ENCODE data around the gene PRXL2A.
"Not testable (repeated sequence)": the region's sequence is repeated elsewhere in the genome, so short reads cannot be mapped to it uniquely, and the experiment has no call there.

PRXL2A gene

DNA sequence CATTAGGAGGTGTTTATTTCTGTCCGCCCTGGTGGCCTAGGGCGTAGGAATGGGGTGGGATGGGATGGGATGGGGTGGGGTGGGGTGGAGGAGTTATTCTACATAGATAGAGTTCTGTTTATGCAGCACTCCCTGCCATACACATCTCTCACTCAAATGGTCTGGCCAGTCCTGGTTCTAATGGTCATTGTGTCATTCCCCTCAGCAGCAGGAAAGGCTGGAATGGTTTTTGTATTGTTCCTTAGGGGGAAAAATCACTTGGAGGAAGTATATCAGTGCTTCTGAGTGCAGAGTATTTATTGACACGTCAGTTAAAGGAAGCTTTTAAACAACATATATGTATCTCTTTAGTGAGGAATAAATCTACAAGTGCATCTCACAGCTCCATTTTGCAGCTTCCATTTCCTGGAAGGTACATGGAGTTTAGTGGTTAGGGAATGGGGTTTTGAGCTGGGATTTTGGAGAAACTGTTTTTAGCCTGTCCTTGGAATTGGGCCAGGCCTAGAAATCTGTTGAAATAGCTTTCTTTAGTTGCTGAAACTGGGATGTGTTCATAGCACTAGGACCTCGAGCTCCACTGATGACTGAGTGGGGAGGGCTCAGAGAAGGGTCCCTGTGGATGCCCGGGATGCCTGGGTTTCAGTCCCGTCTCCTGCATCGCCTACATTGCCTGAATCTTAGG lies 54.1 kb downstream of the PRXL2A start:
- DNase-seq (ENCODE audit: low spot score): no peak

DNA sequence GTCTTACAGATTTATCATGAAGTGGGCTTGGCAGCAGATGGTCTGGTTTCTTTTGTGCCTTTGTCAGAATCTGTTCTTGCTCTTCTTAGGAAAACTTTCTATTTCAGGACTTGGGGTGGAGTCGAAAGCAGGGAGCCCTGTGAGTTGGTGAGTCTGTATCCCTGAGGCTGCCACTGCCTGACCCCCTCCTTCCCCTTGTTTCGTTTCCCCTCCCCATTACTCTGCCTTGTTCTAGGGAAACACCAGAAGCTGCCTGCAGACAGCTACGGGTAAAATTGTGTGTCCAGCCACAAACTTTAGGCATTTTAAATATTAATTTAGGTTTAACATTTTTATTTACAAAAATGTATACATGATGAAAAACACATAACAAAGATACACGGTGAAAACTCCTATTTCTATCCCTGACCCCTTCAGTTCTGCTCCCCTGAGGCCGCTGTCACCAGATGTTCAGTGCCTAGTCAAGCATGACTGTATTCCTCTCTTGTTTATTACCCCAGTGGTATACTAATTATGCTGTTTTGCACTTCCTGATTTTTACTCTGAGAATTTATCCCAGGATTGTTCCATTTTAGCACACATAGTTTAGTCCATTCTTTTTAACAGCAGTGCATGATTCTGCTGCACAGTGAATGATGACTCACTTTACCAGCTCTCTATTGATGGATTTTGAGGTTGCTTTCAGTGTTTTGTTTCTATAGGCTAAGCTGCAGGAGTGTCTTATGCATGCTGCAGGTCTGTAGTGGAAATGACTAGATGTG lies 54.8 kb downstream of the PRXL2A start:
- peak; percentile 38 for DNase-seq (ENCODE audit: low spot score)

DNA sequence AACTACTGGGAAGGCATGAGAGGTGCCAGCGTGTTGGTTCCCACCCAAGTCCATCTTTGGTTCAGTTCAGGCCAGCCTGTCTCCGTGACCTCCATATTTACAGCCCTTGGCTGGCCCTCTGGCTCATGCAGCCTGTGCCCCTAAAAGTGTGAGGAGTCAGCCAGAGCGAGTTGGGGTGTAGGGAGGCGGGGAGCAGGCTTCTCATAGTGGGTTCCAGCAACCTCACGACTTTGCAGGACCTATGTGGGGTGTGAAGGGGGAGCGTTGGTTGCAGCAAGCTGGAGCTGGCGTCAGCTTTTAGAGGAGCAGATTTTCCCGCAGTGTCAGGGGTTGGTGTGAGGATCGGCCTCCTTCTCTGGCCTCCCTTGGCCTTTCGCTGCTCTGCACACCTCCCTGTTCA lies 55.5 kb downstream of the PRXL2A start:
- DNase-seq (ENCODE audit: low spot score): no peak

DNA sequence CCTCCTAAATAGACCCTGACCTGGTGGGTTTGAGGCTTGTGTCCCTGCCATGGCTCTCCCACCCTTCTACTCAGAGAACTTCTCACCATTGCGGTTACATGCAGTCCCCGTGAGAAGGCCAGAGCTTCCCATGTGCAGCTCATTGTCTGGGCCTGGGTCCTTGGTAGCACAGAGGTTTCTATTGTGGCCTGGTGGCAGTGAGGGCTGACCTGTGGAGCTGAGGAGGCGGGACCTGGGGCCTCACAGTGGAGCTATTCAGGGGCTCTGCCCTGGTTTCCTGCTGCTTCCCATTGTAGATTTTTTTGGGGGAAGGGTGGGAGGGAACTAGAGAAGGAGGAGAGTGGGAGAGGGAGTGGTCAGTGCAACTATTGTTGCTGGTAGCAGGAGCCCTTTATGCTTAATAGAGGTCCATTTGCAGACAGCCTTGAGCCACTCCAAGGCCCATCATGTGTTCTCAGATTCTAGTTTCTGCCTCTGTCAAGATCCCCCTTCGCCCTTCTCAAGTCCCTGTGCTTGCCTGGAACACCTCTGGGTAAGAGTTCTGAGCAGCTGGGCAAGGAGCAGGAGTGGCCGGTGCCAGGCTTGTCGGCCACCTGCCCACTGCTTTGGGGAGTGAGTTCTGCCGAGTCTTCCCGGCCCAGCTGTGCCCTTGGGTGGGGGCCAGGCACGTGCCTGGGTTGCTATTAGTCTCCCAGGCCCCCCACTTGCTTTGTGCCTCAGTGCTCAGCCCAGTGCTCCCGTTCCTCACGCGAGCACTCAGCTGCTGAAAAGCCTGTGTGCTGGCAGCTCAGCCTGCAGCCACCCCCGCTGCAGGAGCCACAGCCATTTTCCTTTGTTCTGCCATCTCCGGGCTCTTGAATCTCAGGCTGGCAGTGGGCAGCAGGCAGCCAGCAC lies 56.5 kb downstream of the PRXL2A start:
- peak; percentile 78 for DNase-seq (ENCODE audit: low spot score)

DNA sequence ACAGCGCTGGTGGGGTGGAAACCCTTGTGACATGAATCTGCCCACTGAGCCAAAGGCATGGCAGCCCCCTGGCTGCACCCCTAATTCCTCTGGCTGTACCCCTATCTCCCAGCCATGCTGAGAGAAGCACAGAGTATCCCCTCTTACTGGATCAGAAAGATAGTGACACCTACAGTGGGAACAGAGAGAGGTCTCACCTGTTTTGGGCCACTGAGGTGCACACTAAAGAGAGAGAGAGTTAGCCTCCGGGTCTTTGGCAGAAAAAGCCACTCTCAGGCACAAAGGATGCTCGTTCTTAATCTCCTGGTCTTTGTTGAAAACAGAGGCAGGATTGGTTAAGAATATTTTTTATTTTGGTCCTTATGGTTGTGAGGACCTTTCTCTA lies 57.1 kb downstream of the PRXL2A start:
- DNase-seq (ENCODE audit: low spot score): no peak

DNA sequence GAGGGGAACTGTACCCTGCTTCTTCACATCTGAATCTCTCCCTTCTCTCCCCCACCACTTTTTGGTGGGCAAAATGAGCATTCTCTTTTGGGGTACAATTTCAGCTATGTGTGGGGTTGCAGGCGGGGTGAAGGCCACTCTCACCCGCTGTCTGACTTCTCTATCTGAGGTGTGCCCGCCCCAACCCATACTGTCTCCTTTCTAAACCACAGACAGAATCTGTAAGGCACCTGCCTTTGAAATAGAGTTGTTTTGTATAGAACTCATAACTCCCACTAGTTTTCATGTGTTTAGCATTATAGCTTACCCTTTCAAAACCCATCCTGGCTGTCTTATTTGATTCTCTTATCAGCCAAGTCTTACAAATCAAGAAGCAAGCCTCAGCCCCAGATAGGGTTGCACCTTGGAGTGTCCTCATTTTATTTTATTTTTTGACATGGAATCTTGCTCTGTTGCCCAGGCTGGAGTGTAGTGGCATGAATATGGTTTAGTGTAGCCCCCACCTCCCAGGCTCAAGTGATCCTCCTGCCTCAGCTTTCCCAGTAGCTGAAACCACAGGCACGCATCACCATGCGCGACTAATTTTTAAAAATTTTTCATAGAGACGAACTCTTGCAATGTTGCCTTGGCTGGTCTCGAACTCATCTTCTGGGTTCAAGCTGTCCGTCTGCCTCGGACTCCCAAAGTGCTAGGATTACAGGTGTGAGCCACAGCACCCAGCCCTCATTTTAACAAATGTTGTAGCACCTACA lies 57.7 kb downstream of the PRXL2A start:
- DNase-seq (ENCODE audit: low spot score): no peak

DNA sequence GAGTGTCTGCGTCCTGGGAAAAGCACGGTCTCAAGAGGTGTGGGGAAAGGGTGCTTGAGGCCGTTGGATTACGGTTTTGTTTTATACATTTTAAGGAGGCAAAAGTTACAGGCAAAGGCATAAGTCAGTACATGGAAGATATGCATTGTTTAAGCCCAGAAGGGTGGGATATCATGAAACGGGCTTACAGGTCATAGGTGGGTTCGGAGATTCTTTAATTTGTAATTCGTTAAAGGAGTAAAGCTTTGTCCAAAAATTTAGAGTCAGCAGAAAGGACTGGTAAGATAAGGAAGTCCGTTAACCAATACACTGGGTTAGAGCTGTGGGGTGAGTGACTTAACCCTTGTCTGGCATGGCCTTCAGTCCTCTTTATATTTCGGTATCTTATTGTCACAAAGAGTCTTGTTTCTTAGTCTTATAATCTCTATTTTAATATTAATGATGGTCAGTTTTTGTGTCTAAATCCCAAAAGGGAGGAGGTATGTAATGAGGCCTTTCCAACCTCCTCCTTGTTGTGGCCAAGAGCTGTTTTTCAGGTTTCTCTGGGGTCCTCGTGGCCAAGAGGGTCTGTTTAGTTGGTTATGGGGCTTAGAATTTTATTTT lies 58.5 kb downstream of the PRXL2A start:
- no peak for DNase-seq (ENCODE audit: low spot score)

DNA sequence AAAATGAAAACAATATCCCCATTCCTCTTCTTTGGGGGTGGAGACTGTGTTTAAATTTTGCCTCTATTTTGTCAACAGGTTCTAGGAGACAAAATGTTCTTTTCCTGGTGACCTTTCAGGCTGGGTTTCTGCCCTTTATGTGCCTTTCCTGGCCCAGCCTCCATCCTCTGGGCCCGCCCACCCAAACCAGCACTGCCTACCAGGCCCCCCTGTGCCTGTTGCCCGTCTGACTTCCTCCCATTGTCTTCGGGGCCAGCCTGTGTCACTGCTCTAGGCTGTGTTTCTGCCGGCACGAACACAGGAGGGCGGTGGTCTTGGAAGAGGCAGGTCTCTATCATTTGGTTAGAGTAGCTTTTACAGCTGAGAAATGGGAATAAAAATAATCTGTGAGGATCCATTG lies 59.7 kb downstream of the PRXL2A start:
- DNase-seq (ENCODE audit: low spot score): no peak

DNA sequence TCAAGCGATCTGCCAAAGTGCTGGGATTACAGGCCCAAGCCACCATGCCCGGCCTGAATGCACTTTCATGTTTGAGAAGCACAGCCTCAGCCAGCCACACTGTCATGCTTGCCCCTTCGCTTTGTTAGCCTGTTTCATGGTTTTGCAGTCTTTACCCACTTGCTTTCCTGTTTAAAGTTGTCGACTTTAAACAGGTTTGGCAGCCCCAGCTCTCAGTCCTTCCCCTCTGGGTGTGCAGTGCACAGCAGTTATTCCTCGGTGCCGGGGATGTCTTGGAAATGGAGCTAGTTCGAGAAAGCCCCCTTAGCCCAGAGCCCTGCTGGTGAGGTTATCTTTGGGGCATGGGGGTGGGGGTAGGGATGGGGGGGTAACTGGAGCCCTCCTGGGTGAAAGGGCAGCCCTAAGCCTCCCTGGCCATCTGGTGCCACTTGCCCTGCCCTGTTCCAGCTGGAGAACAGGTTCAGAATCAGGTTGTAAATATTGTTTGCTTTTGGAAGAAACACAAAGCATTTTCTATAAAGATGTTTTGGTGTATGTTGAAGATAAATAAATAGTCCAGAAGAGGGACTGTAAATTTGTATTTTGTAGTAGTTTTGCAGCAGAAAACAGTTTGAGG lies 60.6 kb downstream of the PRXL2A start:
- no peak for DNase-seq (ENCODE audit: low spot score)

DNA sequence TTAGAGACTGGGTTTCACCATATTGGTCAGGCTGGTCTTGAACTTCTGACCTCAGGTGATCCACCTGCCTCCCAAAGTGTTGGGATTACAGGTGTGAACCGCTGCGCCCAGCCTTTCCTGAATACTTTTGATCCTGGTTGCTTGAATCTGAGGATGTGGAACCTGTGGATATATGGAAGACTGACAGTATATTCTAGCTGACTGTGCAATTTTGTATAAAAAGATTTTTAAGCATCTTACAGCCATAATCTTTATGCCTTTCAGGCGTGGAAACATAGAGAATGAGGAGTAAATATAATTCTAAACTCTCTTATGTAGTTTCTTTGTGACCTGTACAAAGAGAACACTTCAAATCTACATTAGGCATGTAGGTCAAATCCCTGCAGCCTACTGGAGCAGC lies 61.9 kb downstream of the PRXL2A start:
- no peak for DNase-seq (ENCODE audit: low spot score)

DNA sequence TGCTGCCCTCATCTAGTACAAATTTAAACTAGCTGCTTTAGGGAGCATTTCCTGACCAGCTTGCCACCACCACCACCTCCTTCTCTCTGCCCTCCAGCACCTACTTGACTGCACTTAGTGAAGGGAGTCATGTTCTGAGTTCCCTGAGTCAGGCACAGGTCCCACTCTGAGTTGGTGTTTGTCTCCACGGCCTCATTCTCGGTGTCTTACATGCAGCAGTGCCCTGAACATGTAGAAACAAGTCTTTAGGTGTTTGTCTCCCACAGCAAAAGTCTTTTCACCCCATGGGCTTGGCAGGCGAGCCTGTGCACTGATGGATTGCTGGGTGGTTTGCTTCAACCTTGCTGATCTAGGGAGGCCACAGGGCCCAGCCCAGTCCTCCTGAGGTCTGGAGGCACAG lies 62.6 kb downstream of the PRXL2A start:
- DNase-seq (ENCODE audit: low spot score): no peak

DNA sequence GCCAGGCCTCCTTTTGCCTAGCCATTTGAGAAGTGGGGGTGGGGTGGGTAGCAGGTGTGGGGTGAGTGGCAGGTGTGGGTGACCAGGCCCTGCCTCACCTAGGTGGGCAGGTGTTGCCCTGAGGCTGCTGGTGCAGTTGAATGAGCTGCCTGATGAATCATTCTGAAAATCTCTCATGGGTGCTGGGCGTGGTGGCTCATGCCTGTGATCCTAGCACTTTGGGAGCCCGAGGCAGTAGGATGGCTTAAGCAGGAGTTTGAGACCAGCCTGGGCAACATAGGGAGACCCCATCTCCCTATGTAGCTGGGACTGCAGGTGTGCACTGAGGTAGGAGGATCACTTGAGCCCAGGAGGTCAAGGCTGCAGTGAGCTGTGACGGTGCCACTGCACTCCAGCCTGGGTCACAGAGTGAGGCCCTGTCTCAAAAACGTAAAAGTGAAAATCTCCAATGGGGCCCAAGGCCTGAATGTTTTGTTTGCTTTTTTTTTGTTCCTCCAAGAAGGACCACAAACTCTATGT lies 63.4 kb downstream of the PRXL2A start:
- no peak for DNase-seq (ENCODE audit: low spot score)

DNA sequence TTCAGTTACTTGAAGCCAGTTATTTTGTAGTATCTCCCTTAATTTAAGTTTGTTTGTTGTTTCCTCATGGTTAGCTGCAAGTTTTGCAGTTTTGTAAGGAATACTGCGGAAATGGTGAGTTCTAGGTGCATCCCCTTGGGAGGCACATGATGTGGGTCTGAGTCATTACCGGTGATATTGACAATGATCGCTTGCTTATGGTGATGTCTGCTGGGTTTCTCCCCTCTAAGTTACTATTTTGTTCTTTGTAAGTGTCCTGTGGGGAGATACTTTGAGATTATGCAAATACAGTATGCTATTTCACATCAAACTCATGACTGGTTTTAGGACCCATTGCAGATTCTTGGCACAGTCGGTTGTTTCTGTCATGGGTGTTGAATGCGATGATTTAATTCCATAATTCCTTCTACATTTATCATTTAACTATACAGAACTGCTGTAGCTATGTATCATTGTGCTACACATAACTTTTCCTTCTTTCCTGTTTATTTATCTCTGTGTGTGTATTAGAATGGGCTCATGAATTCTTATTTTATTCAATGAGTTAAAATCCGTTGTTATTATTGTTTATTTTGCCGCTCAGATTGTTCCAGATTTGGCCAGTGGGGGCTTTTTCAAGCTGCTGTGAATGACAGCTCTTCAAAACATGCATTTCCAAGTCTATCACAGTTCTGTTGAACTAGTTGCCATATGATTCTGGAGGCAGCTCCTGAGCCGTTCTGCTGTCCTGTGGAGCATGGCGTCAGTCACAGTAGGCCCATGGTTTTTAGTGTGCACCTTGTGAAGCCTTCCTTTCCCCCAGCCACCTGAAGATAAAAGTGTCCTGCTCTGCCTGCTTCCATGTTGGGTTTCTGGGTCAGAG lies 64.1 kb downstream of the PRXL2A start:
- peak; percentile 58 for DNase-seq (ENCODE audit: low spot score)

DNA sequence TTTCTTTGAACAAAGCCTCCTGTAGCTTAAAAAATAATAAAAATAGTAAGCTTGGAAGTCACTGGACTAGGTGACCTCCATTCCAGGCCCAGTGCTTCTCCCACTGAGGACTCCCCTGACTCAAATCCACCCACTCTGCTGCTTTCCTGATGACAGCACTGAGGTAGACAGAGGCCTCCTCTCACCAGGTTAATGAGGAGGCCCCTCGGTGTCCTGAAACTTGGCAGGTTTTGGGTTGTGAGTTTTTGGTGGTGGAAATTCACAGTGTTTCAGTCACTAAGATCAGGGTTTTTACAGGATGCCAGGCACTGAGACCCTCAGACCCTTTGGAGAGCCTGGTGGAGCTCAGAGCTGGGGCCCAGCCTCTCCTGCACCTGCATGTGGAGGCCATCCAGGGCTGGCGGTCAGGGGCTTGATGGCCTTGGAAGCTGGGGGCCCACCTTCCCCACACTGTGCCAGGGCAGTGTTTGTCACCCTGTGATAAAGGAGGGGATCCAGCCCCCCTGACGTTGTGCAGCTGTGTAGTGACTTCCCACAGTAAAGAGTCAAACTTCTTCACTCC lies 64.8 kb downstream of the PRXL2A start:
- DNase-seq (ENCODE audit: low spot score): no peak

DNA sequence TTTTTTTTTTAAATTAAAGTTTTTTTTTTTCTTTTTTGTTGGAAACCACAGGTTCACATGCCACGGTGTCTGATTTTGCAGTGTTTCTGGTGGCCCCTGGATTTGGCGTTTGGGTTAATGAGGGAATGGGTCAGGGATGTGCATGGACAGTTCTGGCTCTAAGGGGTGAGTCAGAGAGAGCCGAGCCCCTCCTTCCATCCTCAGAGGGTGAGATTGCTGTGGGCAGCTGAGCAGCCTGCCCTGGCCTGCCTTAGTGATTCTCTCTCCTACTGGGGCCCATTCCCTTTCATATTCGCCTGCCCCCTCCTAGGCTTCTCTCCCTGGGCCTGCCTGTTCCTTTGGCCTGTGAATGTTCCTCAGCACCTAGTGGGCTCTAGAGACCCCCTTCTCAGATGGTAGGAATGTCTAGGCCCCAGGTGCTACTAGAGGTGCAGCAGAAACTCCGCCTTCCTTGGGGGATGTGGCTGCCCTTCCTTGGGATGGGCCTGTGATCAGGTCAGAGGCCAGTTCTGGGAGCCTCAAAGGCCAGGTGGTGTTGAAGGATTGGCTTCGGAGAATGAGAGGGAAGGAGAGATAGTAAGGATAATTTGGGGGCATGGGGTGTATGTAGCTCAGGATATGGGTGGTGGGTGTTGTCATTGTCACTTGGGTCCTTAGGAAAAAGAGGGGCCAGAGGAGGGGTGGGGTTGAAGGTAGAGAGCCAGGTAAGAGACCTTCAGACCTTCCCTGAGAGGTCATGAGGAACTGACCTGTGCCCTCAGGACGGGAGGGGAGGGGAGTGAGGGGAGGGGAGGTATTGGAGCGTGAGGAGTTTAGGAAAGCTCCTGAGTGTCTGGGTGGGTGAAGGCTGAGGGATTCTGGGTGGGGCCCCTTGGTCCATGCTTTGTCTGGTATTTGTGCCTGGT lies 65.6 kb downstream of the PRXL2A start:
- DNase-seq (ENCODE audit: low spot score): no peak

DNA sequence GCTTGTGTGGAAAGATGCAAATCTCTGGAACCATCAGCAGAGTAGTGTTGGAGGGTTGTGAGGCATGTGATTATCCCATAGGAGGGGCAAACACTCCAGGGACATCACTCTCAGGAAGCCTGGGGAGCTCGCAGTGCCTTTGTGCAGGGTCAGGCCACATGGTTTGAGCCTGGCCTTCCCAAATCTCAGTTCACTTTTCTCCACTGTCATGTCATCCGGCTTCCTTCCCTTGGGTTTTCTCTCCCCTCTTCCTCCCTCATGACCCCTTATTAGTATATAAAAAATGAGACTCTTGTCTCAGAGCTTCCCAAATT lies 66.2 kb downstream of the PRXL2A start:
- DNase-seq (ENCODE audit: low spot score): no peak

DNA sequence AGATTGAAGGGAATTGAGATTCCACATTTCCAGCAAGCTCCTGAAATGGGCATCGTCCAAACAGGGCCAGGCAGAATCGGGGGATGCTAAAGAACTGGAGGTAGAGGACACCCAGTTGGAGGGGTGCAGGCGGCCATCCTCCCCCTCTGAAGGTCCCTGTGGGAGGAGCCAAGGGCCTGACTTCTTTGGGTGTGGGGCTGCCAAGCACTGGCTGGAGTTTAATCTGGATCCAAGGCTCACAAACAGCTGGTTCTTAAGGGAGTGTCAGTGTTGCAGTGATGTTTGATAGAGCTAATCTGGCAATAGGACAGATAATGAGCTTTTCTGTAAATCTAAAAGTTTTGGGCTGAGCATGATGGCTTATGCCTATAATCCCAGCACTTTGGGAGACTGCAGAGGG lies 66.6 kb downstream of the PRXL2A start:
- no peak for DNase-seq (ENCODE audit: low spot score)

DNA sequence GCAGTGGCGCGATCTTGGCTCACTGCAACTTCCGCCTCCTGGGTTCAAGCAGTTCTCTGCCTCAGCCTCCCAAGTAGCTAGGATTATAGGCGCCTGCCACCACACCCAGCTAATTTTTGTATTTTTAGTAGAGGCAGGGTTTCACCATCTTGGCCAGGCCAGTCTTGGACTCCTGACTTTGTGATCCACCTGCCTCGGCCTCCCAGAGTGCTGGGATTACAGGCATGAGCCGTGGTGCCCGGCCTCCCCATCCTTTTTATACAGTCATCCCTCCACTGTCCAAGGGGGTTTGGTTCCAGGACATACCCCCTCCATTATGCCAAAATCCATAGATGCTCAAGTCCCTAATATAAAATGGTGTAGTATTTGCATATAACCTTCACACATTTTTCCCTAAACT lies 67.3 kb downstream of the PRXL2A start:
- not testable (repeated sequence) for DNase-seq (ENCODE audit: low spot score)

DNA sequence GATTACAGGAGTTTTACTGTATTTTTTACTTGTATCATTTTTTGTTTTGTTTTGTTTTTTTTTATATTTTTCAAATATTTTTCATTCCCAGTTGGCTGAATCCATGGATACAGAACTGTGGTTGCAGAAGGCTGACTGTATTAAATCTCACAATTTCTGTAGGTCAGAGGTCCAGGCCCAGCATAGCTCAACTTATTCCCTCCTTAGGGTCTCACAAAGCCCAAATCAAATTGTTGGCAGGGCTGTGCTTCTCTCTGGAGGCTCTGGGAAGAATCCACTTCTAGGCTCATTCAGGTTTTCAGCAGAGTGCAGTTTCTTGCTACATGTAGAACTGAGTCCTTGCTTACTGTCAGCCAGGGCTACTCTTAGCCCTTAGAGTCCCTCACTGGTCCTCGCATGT lies 68.3 kb downstream of the PRXL2A start:
- no peak for DNase-seq (ENCODE audit: low spot score)

Data from COLO829 (cell line).